ENCODE results near the gene LRCH3.
"Not testable (repeated sequence)": the region's sequence is repeated elsewhere in the genome, so short reads cannot be mapped to it uniquely, and the experiment has no call there.

LRCH3 gene

DNA sequence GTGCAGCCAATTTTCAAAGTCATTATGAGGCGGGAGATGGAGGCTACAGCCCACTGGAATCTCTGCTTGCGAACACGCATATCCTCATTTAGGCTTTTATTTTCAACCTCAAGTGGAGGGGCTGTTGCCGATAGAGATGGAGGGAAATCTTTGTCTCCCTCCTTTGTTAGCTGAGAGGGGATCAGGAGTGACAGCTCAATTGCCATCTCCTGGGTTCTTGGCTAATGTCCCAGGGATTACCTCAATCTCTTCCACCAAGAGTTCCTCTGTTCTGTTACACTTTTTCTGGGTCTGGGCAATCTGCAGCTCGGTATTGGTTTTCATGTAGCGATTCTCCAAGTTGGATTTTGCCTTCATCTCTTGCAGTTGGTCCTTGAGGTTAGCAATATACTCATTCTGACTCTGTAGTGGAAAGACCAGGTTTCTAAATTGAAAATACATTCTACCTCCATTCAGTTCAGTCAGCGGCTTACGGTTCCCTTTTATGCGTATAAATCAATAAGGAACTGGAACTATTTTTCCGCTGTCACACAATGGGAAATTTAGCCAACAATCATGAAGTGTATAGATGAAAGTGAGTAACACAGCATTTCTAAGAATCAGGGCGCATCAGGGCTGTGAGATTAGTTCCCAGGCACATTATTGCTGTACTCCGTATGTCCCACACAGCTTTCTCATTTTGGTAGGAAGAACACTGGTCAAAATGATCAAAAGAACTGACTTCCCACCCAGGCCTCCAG is 122.8 kb downstream of the LRCH3 start:
- no peaks in the 10 kb centered on the region for H3K9me3 ChIP-seq (ENCODE audit: low read length)
- no peaks in the 10 kb centered on the region for H3K27me3 ChIP-seq (ENCODE audit: control insufficient read depth in 1 of 2, insufficient read depth in 2 of 2, low read length in 2 of 2)
- H3K36me3 ChIP-seq (ENCODE audit: insufficient read depth, low read length): no peaks in the 10 kb centered on the region
- no peak overlapping the region for H3K9ac ChIP-seq (ENCODE audit: low read length)
- no peak overlapping the region for H3K27ac ChIP-seq (ENCODE audit: low read depth, low read length)
- H3K4me1 ChIP-seq (ENCODE audit: insufficient read depth, low read length): no peaks in the 10 kb centered on the region
- H3K4me3 ChIP-seq (ENCODE audit: low read depth in 1 of 2, low read length in 2 of 2): no peak overlapping the region

DNA sequence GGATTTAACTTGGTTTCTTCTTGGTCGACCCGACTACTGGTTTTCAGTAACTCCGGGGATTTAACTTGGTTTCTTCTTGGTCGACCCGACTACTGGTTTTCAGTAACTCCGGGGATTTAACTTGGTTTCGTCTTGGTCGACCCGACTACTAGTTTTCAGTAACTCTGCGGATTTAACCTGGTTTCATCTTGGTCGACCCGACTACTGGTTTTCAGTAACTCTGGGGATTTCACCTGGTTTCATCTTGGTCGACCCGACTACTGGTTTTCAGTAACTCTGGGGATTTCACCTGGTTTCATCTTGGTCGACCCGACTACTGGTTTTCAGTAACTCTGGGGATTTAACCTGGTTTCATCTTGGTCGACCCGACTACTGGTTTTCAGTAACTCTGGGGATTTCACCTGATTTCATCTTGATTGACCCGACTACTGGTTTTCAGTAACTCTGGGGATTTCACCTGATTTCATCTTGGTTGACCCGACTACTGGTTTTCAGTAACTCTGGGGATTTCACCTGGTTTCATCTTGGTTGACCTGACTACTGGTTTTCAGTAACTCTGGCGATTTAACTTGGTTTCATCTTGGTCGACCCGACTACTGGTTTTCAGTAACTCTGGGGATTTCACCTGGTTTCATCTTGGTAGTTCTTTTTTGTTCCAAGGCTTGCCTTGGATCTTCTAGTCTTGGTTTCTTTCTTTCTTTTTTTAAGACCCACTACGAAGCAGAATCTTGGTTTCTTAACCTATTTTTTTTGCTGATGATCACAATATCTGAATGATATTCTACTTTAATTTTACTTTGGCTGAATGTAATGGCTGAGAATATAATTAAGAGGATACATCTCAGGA is 130.6 kb downstream of the LRCH3 start:
- not testable (repeated sequence) for H3K36me3 ChIP-seq (ENCODE audit: insufficient read depth, low read length); H3K4me1 ChIP-seq (ENCODE audit: insufficient read depth, low read length); H3K9ac ChIP-seq (ENCODE audit: low read length); H3K27me3 ChIP-seq (ENCODE audit: control insufficient read depth in 1 of 2, insufficient read depth in 2 of 2, low read length in 2 of 2); H3K27ac ChIP-seq (ENCODE audit: low read depth, low read length); H3K9me3 ChIP-seq (ENCODE audit: low read length); H3K4me3 ChIP-seq (ENCODE audit: low read depth in 1 of 2, low read length in 2 of 2)

DNA sequence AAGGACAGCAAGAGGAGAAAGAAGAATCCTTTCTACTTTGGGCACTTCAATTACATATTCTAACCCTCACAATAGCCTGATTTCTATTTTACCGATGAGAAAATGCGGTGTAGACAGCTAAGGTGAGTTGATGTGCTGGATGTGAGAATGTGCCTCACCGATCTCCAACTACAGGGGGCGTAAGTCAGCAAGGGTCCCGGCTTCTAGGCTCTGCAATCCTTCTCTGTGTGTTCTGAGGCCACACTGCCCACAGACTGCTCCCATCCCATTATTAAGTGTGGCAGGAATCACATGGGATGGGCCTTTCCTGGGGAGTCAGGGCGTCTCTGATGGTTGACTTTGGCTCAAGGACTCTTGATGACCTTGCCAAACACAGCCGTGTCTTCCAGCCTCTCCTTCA is 135.4 kb downstream of the LRCH3 start:
- Histone ChIP-seq H3K27ac (ENCODE audit: low read depth, low read length) (no peak overlapping the region), H3K36me3 (ENCODE audit: insufficient read depth, low read length) (no peaks in the 10 kb centered on the region), H3K9me3 (ENCODE audit: low read length) (no peaks in the 10 kb centered on the region), H3K9ac (ENCODE audit: low read length) (no peak overlapping the region), H3K27me3 (ENCODE audit: control insufficient read depth in 1 of 2, insufficient read depth in 2 of 2, low read length in 2 of 2) (no peaks in the 10 kb centered on the region), H3K4me3 (ENCODE audit: low read depth in 1 of 2, low read length in 2 of 2) (no peak overlapping the region), H3K4me1 (ENCODE audit: insufficient read depth, low read length) (no peaks in the 10 kb centered on the region)

DNA sequence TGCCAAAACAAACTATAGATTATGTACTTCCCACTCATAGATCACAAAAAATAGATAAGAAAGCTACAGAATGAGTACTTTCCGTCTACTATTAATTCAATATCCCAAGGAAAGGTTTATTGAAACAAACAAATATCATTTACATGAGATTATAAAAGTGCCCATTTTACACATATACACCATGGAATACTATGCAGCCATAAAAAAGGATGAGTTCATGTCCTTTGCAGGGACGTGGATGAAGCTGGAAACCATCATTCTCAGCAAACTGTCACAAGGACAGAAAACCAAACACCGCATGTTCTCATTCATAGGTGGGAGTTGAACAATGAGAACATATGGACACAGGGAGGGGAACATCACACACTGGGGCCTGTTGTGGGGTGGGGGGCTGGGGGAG is 136.5 kb downstream of the LRCH3 start:
- not testable (repeated sequence) for H3K9me3 ChIP-seq (ENCODE audit: low read length); H3K27me3 ChIP-seq (ENCODE audit: control insufficient read depth in 1 of 2, insufficient read depth in 2 of 2, low read length in 2 of 2); H3K27ac ChIP-seq (ENCODE audit: low read depth, low read length); H3K4me1 ChIP-seq (ENCODE audit: insufficient read depth, low read length); H3K9ac ChIP-seq (ENCODE audit: low read length); H3K4me3 ChIP-seq (ENCODE audit: low read depth in 1 of 2, low read length in 2 of 2); H3K36me3 ChIP-seq (ENCODE audit: insufficient read depth, low read length)

DNA sequence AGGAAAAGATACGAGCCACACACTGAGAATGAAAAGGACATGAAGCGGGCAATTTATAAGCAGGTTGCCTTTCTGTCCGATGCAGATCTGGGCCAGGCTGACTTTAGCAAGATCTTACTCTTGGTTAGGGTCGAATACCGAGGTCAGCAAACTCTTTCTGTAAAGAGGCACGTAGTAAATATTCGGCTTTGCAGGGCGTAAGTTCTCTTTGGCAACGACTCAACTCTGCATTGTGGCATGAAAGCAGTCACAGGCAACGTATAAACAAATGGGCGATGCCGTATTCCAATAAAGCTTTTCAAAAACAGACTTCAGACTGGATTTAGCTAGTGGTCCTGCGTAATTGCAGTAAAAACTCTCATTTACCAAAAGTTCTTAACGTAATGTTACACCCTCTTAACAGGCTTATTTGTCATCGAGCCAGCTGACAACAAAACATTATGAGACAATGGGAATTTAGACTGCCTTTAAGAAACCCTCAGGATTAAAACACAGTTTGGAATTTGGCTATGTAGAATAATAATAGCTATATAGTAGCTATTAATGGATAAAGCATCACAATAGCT is 145.8 kb downstream of the LRCH3 start:
- Histone ChIP-seq H3K4me3 (ENCODE audit: low read depth in 1 of 2, low read length in 2 of 2) (no peak overlapping the region), H3K27me3 (ENCODE audit: control insufficient read depth in 1 of 2, insufficient read depth in 2 of 2, low read length in 2 of 2) (no peaks in the 10 kb centered on the region), H3K9me3 (ENCODE audit: low read length) (no peaks in the 10 kb centered on the region), H3K9ac (ENCODE audit: low read length) (no peak overlapping the region), H3K27ac (ENCODE audit: low read depth, low read length) (no peak overlapping the region), H3K4me1 (ENCODE audit: insufficient read depth, low read length) (no peaks in the 10 kb centered on the region), H3K36me3 (ENCODE audit: insufficient read depth, low read length) (no peaks in the 10 kb centered on the region)
